A673 (cell line): ENCODE measurements around the gene ICAM4. TPM values are rescaled to one million over a fixed set of nuclear protein-coding genes. Genes with fewer than 3 reads are reported as not detected.

ENCODE experiments used
- BruUV-seq: library from RNA; stranded (reverse); fragments of 400-500 nt; replicated peaks from 2 replicates; lab custom pipeline; 2021; lab: Mats Ljungman, UMichigan
- CTCF ChIA-PET: fragments of 300-600 bp; sonication (Branson Sonifier 250); formaldehyde crosslinking; loops from one replicate; lab custom pipeline; 2022; ENCODE audit warnings: antibody characterized with exemption; lab: Charles Lee
- POLR2A ChIA-PET: fragments of 300-600 bp; sonication (Branson Sonifier 250); formaldehyde crosslinking; loops from one replicate; lab custom pipeline; 2022; ENCODE audit warnings: antibody characterized with exemption; ENCODE audit not compliant: low non-redundant PET; lab: Charles Lee
- DNase-seq: peaks from one replicate; pipeline ENCODE4 v3.0.0-alpha.2; 2015; ENCODE audit warnings: low spot score
- H3K27ac ChIP-seq: fragments of 200-600 bp; sonication (generic); 2 replicates; pipeline ENCODE4 v1.5.1; 2016; ENCODE audit warnings: mixed run types, low read depth, mild to moderate bottlenecking, mixed read lengths, antibody characterized with exemption, low read length; ENCODE audit not compliant: poor library complexity, severe bottlenecking
- H3K27me3 ChIP-seq: fragments of 200-600 bp; sonication (generic); replicated peaks from 2 replicates; pipeline ENCODE4 v1.6.1; 2017; ENCODE audit warnings: mixed run types, low read depth, mild to moderate bottlenecking, mixed read lengths, antibody characterized with exemption, low read length; ENCODE audit not compliant: insufficient read depth, poor library complexity
- H3K36me3 ChIP-seq: fragments of 200-600 bp; sonication (generic); 2 replicates; pipeline ENCODE4 v1.6.1; 2016; ENCODE audit warnings: mixed run types, mild to moderate bottlenecking, mixed read lengths, antibody characterized with exemption, low read length; ENCODE audit not compliant: insufficient read depth, poor library complexity, severe bottlenecking
- H3K4me1 ChIP-seq: fragments of 200-600 bp; sonication (generic); 2 replicates; pipeline ENCODE4 v1.6.1; 2017; ENCODE audit warnings: mixed run types, mild to moderate bottlenecking, mixed read lengths, antibody characterized with exemption, low read length; ENCODE audit not compliant: insufficient read depth, poor library complexity, severe bottlenecking
- H3K4me3 ChIP-seq: fragments of 200-600 bp; sonication (generic); 2 replicates; pipeline ENCODE4 v1.5.1; 2016; ENCODE audit warnings: low read depth, mixed run types, mild to moderate bottlenecking, mixed read lengths, low read length; ENCODE audit not compliant: poor library complexity, severe bottlenecking
- H3K9me3 ChIP-seq: fragments of 200-600 bp; sonication (generic); 2 replicates; pipeline ENCODE4 v1.6.1; 2016; ENCODE audit warnings: mixed run types, low read depth, mild to moderate bottlenecking, mixed read lengths, antibody characterized with exemption, low read length; ENCODE audit not compliant: poor library complexity, severe bottlenecking
- CTCF ChIP-seq: fragments of 300-800, 200-600 bp; sonication (generic); conservative IDR thresholded peaks from 2 replicates; pipeline ENCODE4 v1.5.1; 2017; ENCODE audit warnings: low read depth, mild to moderate bottlenecking, antibody characterized with exemption, low read length, moderate library complexity, mixed read lengths
- EZH2 ChIP-seq: fragments of 200-600 bp; sonication (generic); IDR thresholded peaks from 2 replicates; pipeline ENCODE4 v1.6.1; 2017; ENCODE audit warnings: borderline replicate concordance, low read depth, mild to moderate bottlenecking, mixed read lengths, antibody characterized with exemption, low read length; ENCODE audit not compliant: poor library complexity, severe bottlenecking
- intact Hi-C: fragments of 100-400 bp; cut with micrococcal nuclease; formaldehyde crosslinking; loops from one replicate; pipeline ENCODE4 v1.10.0; 2022; ENCODE audit not compliant: unreplicated experiment
- total RNA-seq: library from RNA; stranded (reverse); gene quantifications from 2 replicates; pipeline ENCODE4 v1.2.3, GENCODE V29; 2021

ICAM4 gene
- total RNA-seq, 1 experiment from 2014 or later = 0.58 TPM

- Histone ChIP-seq H3K4me3 (peak overlapping the region; percentile 47), H3K36me3 (no peaks in the 10 kb centered on the region), H3K4me1 (peaks cover 55% of the 10 kb centered on the region), H3K9me3 (no peaks in the 10 kb centered on the region), H3K27ac (no peak overlapping the region), H3K27me3 (peaks cover 38% of the 10 kb centered on the region)
- no peak for DNase-seq
- ChIA-PET POLR2A (interaction anchor here (0.6 kb wide), 1 partner anchor 85 kb away, joined by 4 read pairs; no protein-coding TSS in a partner anchor), CTCF (interaction anchor here (3.1 kb wide), 1 partner anchor 22 kb away, joined by 15 read pairs; no protein-coding TSS in a partner anchor)
- intact Hi-C loops = no loop called here
- BruUV-seq = no TSS peak
- no peak for TF ChIP-seq EZH2
- TF ChIP-seq CTCF = no peak
Measured at GRCh38 chr19:10291554-10292205, 4.9 kb downstream of the ICAM4 start.

DNA sequence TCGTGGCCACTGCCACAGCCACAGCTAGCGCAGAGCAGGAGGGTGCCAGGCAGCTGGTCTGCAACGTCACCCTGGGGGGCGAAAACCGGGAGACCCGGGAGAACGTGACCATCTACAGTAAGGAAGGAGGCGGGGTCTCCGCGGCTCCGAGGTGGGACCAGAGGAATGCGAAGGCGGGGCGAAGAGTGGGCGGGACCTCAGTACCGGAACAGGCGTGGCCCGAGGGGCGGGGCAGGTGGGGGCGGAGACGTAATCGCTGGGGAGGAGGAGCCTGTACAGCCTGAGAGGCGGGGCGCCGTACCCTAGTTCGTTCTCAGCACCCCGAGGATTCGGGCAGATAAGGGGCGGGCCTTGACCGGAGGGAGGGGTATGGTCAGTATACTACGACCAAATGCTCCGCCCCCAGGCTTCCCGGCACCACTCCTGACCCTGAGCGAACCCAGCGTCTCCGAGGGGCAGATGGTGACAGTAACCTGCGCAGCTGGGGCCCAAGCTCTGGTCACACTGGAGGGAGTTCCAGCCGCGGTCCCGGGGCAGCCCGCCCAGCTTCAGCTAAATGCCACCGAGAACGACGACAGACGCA is 5.5 kb downstream of the ICAM4 start:
- DNase-seq = peak; percentile 88
- Histone ChIP-seq H3K27ac (no peak overlapping the region), H3K9me3 (no peaks in the 10 kb centered on the region), H3K4me1 (peaks cover 49% of the 10 kb centered on the region), H3K4me3 (peak overlapping the region; percentile 47), H3K36me3 (no peaks in the 10 kb centered on the region), H3K27me3 (peaks cover 38% of the 10 kb centered on the region)
- no peak for TF ChIP-seq EZH2
- ChIA-PET CTCF (no interaction called here), POLR2A (no interaction called here)
- no TSS peak for BruUV-seq
- intact Hi-C loops = no loop called here

DNA sequence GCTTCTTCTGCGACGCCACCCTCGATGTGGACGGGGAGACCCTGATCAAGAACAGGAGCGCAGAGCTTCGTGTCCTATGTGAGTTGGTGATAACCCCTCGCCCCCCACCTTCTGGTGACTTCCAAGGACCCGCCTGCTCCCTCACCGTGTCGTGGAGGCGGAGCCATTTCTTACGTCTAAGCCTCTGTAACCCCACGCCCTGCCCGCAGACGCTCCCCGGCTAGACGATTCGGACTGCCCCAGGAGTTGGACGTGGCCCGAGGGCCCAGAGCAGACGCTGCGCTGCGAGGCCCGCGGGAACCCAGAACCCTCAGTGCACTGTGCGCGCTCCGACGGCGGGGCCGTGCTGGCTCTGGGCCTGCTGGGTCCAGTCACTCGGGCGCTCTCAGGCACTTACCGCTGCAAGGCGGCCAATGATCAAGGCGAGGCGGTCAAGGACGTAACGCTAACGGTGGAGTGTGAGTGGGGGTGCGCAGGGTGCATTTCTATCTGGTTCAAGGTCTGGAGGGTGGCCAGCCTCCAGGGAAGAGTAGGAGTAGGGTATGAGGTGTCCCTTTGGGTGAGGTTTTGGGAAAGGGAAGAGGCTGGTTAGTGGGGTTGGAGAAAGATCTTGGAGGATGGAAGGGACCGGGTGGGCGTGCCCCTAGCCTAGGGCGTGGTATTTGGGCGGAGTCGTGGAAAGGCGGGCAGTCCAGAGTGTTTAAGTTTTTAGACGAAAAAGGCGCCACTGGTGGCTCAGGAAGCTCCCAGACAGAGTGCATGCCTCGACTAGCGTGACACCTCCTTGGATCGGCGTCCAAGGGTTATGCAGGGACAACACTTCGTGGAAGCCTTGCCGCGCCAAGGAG is 6.3 kb downstream of the ICAM4 start:
- POLR2A ChIA-PET = no interaction called here
- TF ChIP-seq CTCF = no peak
- TF ChIP-seq EZH2 = no peak
- CTCF ChIA-PET = no interaction called here
- peak; percentile 63 for DNase-seq
- H3K4me1 ChIP-seq = peaks cover 45% of the 10 kb centered on the region
- no peaks in the 10 kb centered on the region for H3K36me3 ChIP-seq
- no TSS peak for BruUV-seq
- no peaks in the 10 kb centered on the region for H3K9me3 ChIP-seq
- peak overlapping the region; percentile 47 for H3K4me3 ChIP-seq
- peaks cover 38% of the 10 kb centered on the region for H3K27me3 ChIP-seq
- H3K27ac ChIP-seq = no peak overlapping the region
- intact Hi-C loops = no loop called here
